Testis (tissue), 3 donors: Measurements from ENCODE around the gene REG1B. TPM values are rescaled to one million over a fixed set of nuclear protein-coding genes. Genes with fewer than 3 reads are reported as not detected.

Source experiments
- DNase-seq: peaks from one replicate; pipeline ENCODE4 v3.0.0-alpha.2; 2019
- H3K27ac ChIP-seq, 2 donors: fragments of 200-600 bp; sonication (generic); one replicate each; pipeline ENCODE4 v1.5.1; 2019
- H3K27me3 ChIP-seq: fragments of 200-600 bp; sonication (generic); one replicate; pipeline ENCODE4 v1.5.1; 2019
- H3K36me3 ChIP-seq: fragments of 200-600 bp; sonication (generic); one replicate; pipeline ENCODE4 v1.5.1; 2017; ENCODE audit warnings: low read depth; ENCODE audit errors: missing control alignments
- H3K4me1 ChIP-seq: fragments of 200-600 bp; sonication (generic); one replicate; pipeline ENCODE4 v1.5.1; 2019
- H3K4me3 ChIP-seq, 2 donors: fragments of 200-600 bp; sonication (generic); one replicate each; pipeline ENCODE4 v1.5.1; 2017 to 2019
- H3K9me3 ChIP-seq: fragments of 200-600 bp; sonication (generic); one replicate; pipeline ENCODE4 v1.5.1; 2017
- CTCF ChIP-seq, 3 experiments: fragments of 450-650 bp in 2 of 3; fragments of 200-600 bp in 1 of 3; sonication (generic) in 1 of 3; IDR thresholded peaks; one replicate each; pipeline ENCODE4 v1.5.1; 2016 to 2019; ENCODE audit warnings: antibody characterized with exemption in 3 of 3, mild to moderate bottlenecking in 2 of 3, moderate library complexity in 1 of 3
- POLR2A ChIP-seq: fragments of 450-650 bp; IDR thresholded peaks from one replicate; pipeline ENCODE4 v1.6.1; 2017; ENCODE audit warnings: antibody characterized with exemption, mild to moderate bottlenecking, moderate library complexity
- WGBS, 2 donors: methylation state at CpG; one replicate each; pipeline ENCODE4 v1.1.5; 2018; 5-methylcytosine and 5-hydroxymethylcytosine counted together
- intact Hi-C: fragments of 100-400 bp; cut with DNase I; formaldehyde crosslinking; loops from one replicate; pipeline ENCODE4 v1.15.1; 2023; ENCODE audit warnings: low total_unique reads
- polyA plus RNA-seq: library from polyadenylated mRNA; stranded (reverse); fragments of 350-450 nt; fragmentation: Illumina TruSeq; extraction: RNeasy Lipid Tissue Mini Kit (QIAGEN cat#74804); gene quantifications from one replicate; pipeline ENCODE4 v1.2.3, GENCODE V29; 2014; ENCODE audit warnings: low read depth, low replicate concordance; ENCODE audit not compliant: insufficient read depth
- total RNA-seq, 2 donors: library from RNA; depleted of rRNA; stranded (reverse); fragments of >200 nt; gene quantifications; one replicate each; pipeline ENCODE4 v1.2.3, GENCODE V29; 2016

Gene REG1B
- total and polyA plus RNA-seq, 3 donors from 2014 or later: not detected

GRCh38 chr2:79090693-79091092, 2.9 kb upstream of the REG1B start:
- WGBS, 2 donors: 84 to 87% methylated on average over 4 of the region's 4 CpGs
- intact Hi-C loops: no loop called here

GRCh38 chr2:79086255-79086654, 1.5 kb downstream of the REG1B start:
- Histone ChIP-seq H3K9me3 (no peaks in the 10 kb centered on the region), H3K4me3 (no peak overlapping the region), H3K36me3 (no peaks in the 10 kb centered on the region), H3K27me3 (no peaks in the 10 kb centered on the region), H3K27ac (no peak overlapping the region), H3K4me1 (no peaks in the 10 kb centered on the region)
- intact Hi-C loops: no loop called here
- DNase-seq: no peak
- no peak for TF ChIP-seq POLR2A
- TF ChIP-seq CTCF (IDR thresholded peaks at IDR 0.05): no peak
- WGBS, 2 donors: 78 to 90% methylated on average over 4 of the region's 4 CpGs

More at GRCh38 chr2:79090693-79091092, 2.9 kb upstream of the REG1B start:
- H3K4me1 ChIP-seq: no peaks in the 10 kb centered on the region
- no peak for DNase-seq
- no peaks in the 10 kb centered on the region for H3K27me3 ChIP-seq
- H3K36me3 ChIP-seq: no peaks in the 10 kb centered on the region
- TF ChIP-seq CTCF (IDR thresholded peaks at IDR 0.05) (no peak), POLR2A (no peak)
- no peaks in the 10 kb centered on the region for H3K9me3 ChIP-seq
- no peak overlapping the region for H3K27ac ChIP-seq
- no peak overlapping the region for H3K4me3 ChIP-seq

GRCh38 chr2:79085382-79085781, 2.4 kb downstream of the REG1B start:
- Histone ChIP-seq H3K4me3 (no peak overlapping the region), H3K27ac (no peak overlapping the region), H3K27me3 (no peaks in the 10 kb centered on the region), H3K36me3 (no peaks in the 10 kb centered on the region), H3K9me3 (no peaks in the 10 kb centered on the region), H3K4me1 (no peaks in the 10 kb centered on the region)
- intact Hi-C loops: no loop called here
- 86 to 92% methylated on average over 3 of the region's 3 CpGs for WGBS, 2 donors
- no peak for DNase-seq
- TF ChIP-seq POLR2A (no peak), CTCF (IDR thresholded peaks at IDR 0.05) (no peak)

- DNase-seq: no peak
- no peak for TF ChIP-seq POLR2A
- no peak for TF ChIP-seq CTCF (IDR thresholded peaks at IDR 0.05)
- Histone ChIP-seq H3K4me1 (no peaks in the 10 kb centered on the region), H3K4me3 (no peak overlapping the region), H3K9me3 (no peaks in the 10 kb centered on the region), H3K36me3 (no peaks in the 10 kb centered on the region), H3K27me3 (no peaks in the 10 kb centered on the region), H3K27ac (no peak overlapping the region)
- 84 to 90% methylated on average over 3 of the region's 3 CpGs for WGBS, 2 donors
- intact Hi-C loops: no loop called here
Measured at GRCh38 chr2:79084495-79085135, 3.2 kb downstream of the REG1B start.

GRCh38 chr2:79083597-79084251, 4.1 kb downstream of the REG1B start:
- Histone ChIP-seq H3K9me3 (no peaks in the 10 kb centered on the region), H3K27me3 (no peaks in the 10 kb centered on the region), H3K4me3 (no peak overlapping the region), H3K4me1 (no peaks in the 10 kb centered on the region), H3K36me3 (no peaks in the 10 kb centered on the region), H3K27ac (no peak overlapping the region)
- DNase-seq: no peak
- TF ChIP-seq CTCF (IDR thresholded peaks at IDR 0.05) (no peak), POLR2A (no peak)
- intact Hi-C loops: no loop called here
